ENCODE results near the gene THRSP.

GRCh38 chr11:78056093-78056492 lies 7.6 kb upstream of the THRSP start:
- TF ChIP-seq CTCF (IDR thresholded peaks at IDR 0.05): no peak
- no peak for TF ChIP-seq POLR2A (IDR thresholded peaks at IDR 0.05)
- TF ChIP-seq EP300 (IDR thresholded peaks at IDR 0.05): no peak
